Caco-2 (cell line): ENCODE results near the gene CLEC2L. TPM values are rescaled to one million over a fixed set of nuclear protein-coding genes. Genes with fewer than 3 reads are reported as not detected.

Source experiments
- BruUV-seq: library from RNA; stranded (reverse); fragments of 400-500 nt; replicated peaks from 2 replicates; lab custom pipeline; 2021; lab: Mats Ljungman, UMichigan
- CTCF ChIA-PET: fragments of 300-600 bp; sonication (Branson Sonifier 250); formaldehyde crosslinking; loops from one replicate; lab custom pipeline; 2022; ENCODE audit warnings: antibody characterized with exemption; lab: Charles Lee
- POLR2A ChIA-PET: fragments of 300-600 bp; sonication (Branson Sonifier 250); formaldehyde crosslinking; loops from one replicate; lab custom pipeline; 2022; ENCODE audit warnings: antibody characterized with exemption; lab: Charles Lee
- DNase-seq, 2 experiments: peaks; one replicate each; pipeline versions ENCODE4 v3.0.0 to v3.0.0-alpha.2; 2020 to 2022
- H3K27me3 ChIP-seq: replicated peaks from 2 replicates; pipeline ENCODE4 v1.6.0; 2011; ENCODE audit warnings: low read length; ENCODE audit not compliant: control insufficient read depth, insufficient read depth
- H3K36me3 ChIP-seq: 2 replicates; pipeline ENCODE4 v1.5.1; 2011; ENCODE audit warnings: low read length; ENCODE audit not compliant: control insufficient read depth, insufficient read depth
- H3K4me1 ChIP-seq: fragments of 250-450 bp; sonication (Bioruptor Pico); 2 replicates; pipeline ENCODE4 v1.5.1; 2020; ENCODE audit warnings: mild to moderate bottlenecking
- H3K4me3 ChIP-seq: 2 replicates; pipeline ENCODE4 v1.5.1; 2011; ENCODE audit warnings: low read depth, mild to moderate bottlenecking, control low read depth, low read length
- H3K9me3 ChIP-seq: fragments of 250-450 bp; sonication (Bioruptor Pico); 2 replicates; pipeline ENCODE4 v1.5.1; 2020; ENCODE audit warnings: mild to moderate bottlenecking, moderate library complexity
- H3K27ac Mint-ChIP-seq: one replicate; pipeline ENCODE4 v1.8.0; 2022; ENCODE audit warnings: mixed read lengths; ENCODE audit not compliant: unreplicated experiment
- H3K27me3 Mint-ChIP-seq: one replicate; pipeline ENCODE4 v1.8.0; 2022; ENCODE audit warnings: mixed read lengths; ENCODE audit not compliant: insufficient read depth, unreplicated experiment
- H3K36me3 Mint-ChIP-seq: one replicate; pipeline ENCODE4 v1.8.0; 2022; ENCODE audit warnings: mild to moderate bottlenecking, mixed read lengths; ENCODE audit not compliant: insufficient read depth, unreplicated experiment
- H3K4me1 Mint-ChIP-seq: one replicate; pipeline ENCODE4 v1.8.0; 2022; ENCODE audit warnings: low read depth, mixed read lengths; ENCODE audit not compliant: unreplicated experiment
- H3K4me3 Mint-ChIP-seq: one replicate; pipeline ENCODE4 v1.8.0; 2022; ENCODE audit warnings: mild to moderate bottlenecking, moderate library complexity, mixed read lengths; ENCODE audit not compliant: unreplicated experiment
- H3K9me3 Mint-ChIP-seq: one replicate; pipeline ENCODE4 v1.8.0; 2022; ENCODE audit warnings: mixed read lengths; ENCODE audit not compliant: unreplicated experiment
- intact Hi-C: fragments of 100-400 bp; cut with micrococcal nuclease; formaldehyde crosslinking; loops from one replicate; pipeline ENCODE4 v1.10.0; 2022; ENCODE audit not compliant: unreplicated experiment
- total RNA-seq: library from RNA; stranded (reverse); gene quantifications from 2 replicates; pipeline ENCODE4 v1.2.3, GENCODE V29; 2022
- TF ChIP-seq, protein P1 (sequence below), 2 experiments: fragments of 200-600 bp in 1 of 2; IDR thresholded peaks; 1 replicate in 1 of 2; 2 replicates in 1 of 2; pipeline versions ENCODE4 v1.5.1 to v1.8.0; 2011 to 2022; ENCODE audit warnings: antibody characterized with exemption in 1 of 2, control low read depth in 1 of 2, inconsistent platforms in 1 of 2, low read depth in 1 of 2, low read length in 1 of 2, mild to moderate bottlenecking in 1 of 2, moderate library complexity in 1 of 2; ENCODE audit not compliant: insufficient read depth in 1 of 2, severe bottlenecking in 1 of 2, unreplicated experiment in 1 of 2

The CLEC2L gene
- total RNA-seq, 1 experiment from 2014 or later = not detected

GRCh38 chr7:139557857-139558581 is 34.5 kb downstream of the CLEC2L start:
- H3K4me1 Mint-ChIP-seq = peaks cover 14% of the 10 kb centered on the region
- no peaks in the 10 kb centered on the region for H3K27me3 Mint-ChIP-seq
- no TSS peak for BruUV-seq
- POLR2A ChIA-PET = interaction anchor here (0.6 kb wide), 1 partner anchor 523 kb away, joined by 4 read pairs; no protein-coding TSS in a partner anchor
- peaks cover under 1% of the 10 kb centered on the region for H3K9me3 Mint-ChIP-seq
- DNase-seq = no peak
- Histone ChIP-seq H3K4me3 (no peak overlapping the region), H3K36me3 (no peaks in the 10 kb centered on the region), H3K4me1 (peaks cover 3% of the 10 kb centered on the region; the same call in 1 of the 2 replicates), H3K9me3 (no peaks in the 10 kb centered on the region), H3K27me3 (no peaks in the 10 kb centered on the region)
- CTCF ChIA-PET = no interaction called here
- H3K4me3 Mint-ChIP-seq = no peak overlapping the region
- intact Hi-C loops = loop anchor here (1.0 kb wide), 1 partner anchor 9 kb away; no protein-coding TSS in a partner anchor
- no peak overlapping the region for H3K27ac Mint-ChIP-seq
- TF ChIP-seq, protein P1, sequence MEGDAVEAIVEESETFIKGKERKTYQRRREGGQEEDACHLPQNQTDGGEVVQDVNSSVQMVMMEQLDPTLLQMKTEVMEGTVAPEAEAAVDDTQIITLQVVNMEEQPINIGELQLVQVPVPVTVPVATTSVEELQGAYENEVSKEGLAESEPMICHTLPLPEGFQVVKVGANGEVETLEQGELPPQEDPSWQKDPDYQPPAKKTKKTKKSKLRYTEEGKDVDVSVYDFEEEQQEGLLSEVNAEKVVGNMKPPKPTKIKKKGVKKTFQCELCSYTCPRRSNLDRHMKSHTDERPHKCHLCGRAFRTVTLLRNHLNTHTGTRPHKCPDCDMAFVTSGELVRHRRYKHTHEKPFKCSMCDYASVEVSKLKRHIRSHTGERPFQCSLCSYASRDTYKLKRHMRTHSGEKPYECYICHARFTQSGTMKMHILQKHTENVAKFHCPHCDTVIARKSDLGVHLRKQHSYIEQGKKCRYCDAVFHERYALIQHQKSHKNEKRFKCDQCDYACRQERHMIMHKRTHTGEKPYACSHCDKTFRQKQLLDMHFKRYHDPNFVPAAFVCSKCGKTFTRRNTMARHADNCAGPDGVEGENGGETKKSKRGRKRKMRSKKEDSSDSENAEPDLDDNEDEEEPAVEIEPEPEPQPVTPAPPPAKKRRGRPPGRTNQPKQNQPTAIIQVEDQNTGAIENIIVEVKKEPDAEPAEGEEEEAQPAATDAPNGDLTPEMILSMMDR (IDR thresholded peaks at IDR 0.05; ENCODE audit: insufficient read depth in 1 of 2, low read depth in 1 of 2, low read length in 1 of 2, severe bottlenecking in 1 of 2, unreplicated experiment in 1 of 2) = peak in 1 of 2 experiments; percentile 17
- H3K36me3 Mint-ChIP-seq = peaks cover 12% of the 10 kb centered on the region

GRCh38 chr7:139559364-139560105 is 36.0 kb downstream of the CLEC2L start:
- Histone ChIP-seq H3K4me3 (no peak overlapping the region), H3K4me1 (peaks cover 4% of the 10 kb centered on the region), H3K9me3 (no peaks in the 10 kb centered on the region), H3K27me3 (no peaks in the 10 kb centered on the region), H3K36me3 (no peaks in the 10 kb centered on the region)
- no peak for DNase-seq
- ChIA-PET CTCF (no interaction called here), POLR2A (no interaction called here)
- Mint-ChIP-seq H3K36me3 (peaks cover 12% of the 10 kb centered on the region), H3K4me1 (peaks cover 8% of the 10 kb centered on the region), H3K9me3 (no peaks in the 10 kb centered on the region), H3K27me3 (no peaks in the 10 kb centered on the region), H3K4me3 (no peak overlapping the region), H3K27ac (no peak overlapping the region)
- BruUV-seq = no TSS peak
- intact Hi-C loops = no loop called here
- TF ChIP-seq, protein P1 (IDR thresholded peaks at IDR 0.05; ENCODE audit: insufficient read depth in 1 of 2, low read depth in 1 of 2, low read length in 1 of 2, severe bottlenecking in 1 of 2, unreplicated experiment in 1 of 2) = no peak

DNA sequence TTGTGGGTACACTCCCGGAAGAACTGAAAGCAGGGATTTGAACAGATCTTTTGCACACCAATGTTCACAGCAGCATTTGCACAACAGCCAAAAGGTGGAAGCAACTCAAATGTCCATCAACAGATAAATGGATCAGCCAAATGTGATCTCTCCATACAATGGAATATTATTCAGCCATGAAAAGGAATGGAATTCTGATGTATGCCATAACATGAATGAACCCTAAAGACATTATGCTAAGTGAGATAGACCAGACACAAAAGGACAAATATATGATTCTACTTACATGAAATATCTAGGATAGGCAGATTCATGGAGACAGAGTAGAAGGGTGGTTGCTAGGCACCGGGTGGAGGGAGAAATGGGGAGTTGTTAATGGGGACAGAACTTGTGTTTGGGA is 36.7 kb downstream of the CLEC2L start:
- ChIA-PET CTCF (no interaction called here), POLR2A (no interaction called here)
- H3K9me3 ChIP-seq = no peaks in the 10 kb centered on the region
- H3K36me3 ChIP-seq = no peaks in the 10 kb centered on the region
- no peak for DNase-seq
- Mint-ChIP-seq H3K27ac (no peak overlapping the region), H3K36me3 (peaks cover 12% of the 10 kb centered on the region), H3K4me1 (peaks cover 8% of the 10 kb centered on the region), H3K27me3 (no peaks in the 10 kb centered on the region), H3K4me3 (no peak overlapping the region), H3K9me3 (no peaks in the 10 kb centered on the region)
- H3K27me3 ChIP-seq = no peaks in the 10 kb centered on the region
- peaks cover 9% of the 10 kb centered on the region; the same call in 1 of the 2 replicates for H3K4me1 ChIP-seq
- H3K4me3 ChIP-seq = no peak overlapping the region
- intact Hi-C loops = no loop called here
- TF ChIP-seq, protein P1 (IDR thresholded peaks at IDR 0.05; ENCODE audit: insufficient read depth in 1 of 2, low read depth in 1 of 2, low read length in 1 of 2, severe bottlenecking in 1 of 2, unreplicated experiment in 1 of 2) = no peak
- no TSS peak for BruUV-seq
